HUDEP-2 (cell line): ENCODE data around the gene RNF213.
A peak's percentile ranks its signal among the peaks of the same experiment; 100 is the strongest.
"Not testable (repeated sequence)": the region's sequence is repeated elsewhere in the genome, so short reads cannot be mapped to it uniquely, and the experiment has no call there.

Experiments
- DNase-seq, 76 experiments: peaks; one replicate each; lab custom pipeline; 2025; ENCODE audit not compliant: unreplicated experiment in 76 of 76; lab: John Stamatoyannopoulos, UW

The RNF213 gene

DNA sequence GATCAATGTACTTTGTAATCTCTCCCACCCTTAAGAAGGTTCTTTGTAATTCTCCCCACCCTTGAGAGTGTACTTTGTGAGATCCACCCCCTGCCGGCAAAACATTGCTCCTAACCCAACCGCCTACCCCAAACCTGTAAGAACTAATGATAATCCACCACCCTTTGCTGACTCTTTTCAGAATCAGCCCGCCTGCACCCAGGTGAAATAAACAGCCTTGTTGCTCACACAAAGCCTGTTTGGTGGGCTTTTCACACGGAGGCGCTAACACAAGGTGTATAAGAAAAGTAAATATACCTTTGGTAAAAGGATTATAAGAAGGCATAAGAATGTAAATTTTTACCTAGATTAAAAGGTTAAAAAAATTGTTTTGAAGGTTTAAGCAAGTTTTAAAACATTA, 147.3 kb downstream of the RNF213 start:
- DNase-seq: not testable (repeated sequence)

DNA sequence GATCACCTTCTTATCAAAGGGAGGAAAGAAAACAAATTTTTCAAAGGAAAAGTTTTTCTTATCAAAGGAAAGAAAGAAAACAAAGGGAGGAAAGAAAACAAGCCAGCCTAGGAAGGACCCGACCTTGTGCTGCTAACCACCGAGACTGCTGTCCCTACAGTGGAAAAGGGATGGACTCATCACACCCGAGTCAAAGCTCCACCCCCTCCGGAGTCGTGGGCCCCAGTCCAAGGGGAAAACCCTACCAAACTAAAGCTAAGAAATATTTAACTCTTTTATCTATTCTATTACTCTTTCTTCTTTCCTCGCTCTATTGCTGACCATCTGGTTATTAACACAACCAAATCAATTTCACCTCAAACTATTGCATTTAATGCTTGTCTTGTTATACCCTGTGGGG, 148.2 kb downstream of the RNF213 start:
- DNase-seq: no peak

DNA sequence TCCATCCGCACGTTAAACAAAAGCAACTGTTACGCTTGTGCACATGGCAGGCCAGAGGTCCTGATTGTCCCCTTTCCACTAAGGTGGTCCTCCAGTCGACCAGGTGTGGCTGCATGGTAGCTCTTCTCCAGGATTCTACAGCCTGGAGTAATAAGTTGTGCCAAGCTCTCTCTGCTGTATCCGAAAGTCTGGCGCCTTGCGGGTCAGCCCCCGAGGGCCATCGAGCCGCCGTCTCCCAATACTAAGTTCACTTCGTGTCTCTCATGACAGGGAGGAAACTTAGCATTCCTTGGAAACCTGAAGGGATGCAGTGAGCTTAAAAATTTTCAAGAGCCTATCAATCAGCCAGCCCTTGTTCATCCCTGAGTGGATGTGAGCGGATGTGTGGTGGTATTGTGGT, 149.0 kb downstream of the RNF213 start:
- DNase-seq: no peak

DNA sequence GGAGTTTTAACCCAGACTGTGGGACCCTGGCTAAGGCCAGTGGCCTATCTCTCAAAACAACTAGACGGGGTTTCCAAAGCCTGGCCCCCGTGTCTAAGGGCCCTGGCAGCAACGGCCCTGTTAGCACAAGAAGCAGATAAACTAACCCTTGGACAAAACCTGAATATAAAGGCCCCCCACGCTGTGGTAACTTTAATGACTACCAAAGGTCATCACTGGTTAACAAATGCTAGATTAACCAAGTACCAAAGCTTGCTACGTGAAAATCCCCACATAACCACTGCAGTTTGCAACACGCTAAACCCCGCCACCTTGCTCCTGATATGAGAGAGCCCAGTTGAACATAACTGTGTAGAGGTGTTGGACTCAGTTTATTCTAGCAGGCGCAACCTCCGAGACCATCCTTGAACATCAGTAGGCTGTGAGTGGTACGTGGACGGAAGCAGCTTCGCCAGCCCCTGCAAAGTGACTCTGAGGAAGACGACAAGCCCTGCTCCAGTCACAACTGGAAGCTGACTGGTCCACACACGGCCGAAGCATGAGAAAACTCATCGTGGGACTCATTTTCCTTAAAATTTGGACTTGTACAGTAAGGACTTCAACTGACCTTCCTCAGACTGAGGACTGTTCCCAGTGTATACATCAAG, 149.9 kb downstream of the RNF213 start:
- DNase-seq: not testable (repeated sequence)

DNA sequence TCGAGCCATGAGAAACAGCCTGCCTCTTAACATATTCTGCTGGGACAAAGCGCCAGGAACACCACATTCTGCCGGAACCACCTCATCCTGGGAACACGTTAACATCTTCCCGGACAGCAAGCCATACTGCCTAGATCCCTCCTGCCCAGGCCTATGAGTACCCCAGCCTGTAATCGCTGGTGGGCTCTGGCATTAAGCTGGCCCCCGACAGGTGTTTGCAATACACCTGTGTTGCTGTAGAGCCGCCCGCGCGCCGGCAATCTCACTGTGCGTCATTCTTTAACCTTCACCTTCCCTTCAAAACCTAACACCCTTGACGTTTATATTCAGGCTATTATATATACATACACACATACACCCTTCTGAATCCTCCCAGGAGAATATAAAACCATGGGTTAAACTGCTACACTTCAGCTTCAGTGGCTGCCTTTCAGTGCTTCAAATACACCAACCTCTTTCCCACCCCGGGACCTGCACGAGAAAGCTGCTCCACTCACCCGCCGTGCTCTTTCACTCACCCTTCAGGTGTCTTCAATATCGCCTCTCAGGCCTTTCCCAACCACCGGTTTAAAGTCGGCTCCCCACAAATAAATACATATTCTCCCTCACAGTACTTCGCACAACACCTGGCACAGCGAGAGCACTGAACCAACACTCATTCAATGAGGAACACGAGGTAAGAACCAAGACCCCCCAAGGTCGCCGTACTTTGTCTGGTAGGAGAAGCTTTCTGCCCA, 153.3 kb downstream of the RNF213 start:
- no peak for DNase-seq

DNA sequence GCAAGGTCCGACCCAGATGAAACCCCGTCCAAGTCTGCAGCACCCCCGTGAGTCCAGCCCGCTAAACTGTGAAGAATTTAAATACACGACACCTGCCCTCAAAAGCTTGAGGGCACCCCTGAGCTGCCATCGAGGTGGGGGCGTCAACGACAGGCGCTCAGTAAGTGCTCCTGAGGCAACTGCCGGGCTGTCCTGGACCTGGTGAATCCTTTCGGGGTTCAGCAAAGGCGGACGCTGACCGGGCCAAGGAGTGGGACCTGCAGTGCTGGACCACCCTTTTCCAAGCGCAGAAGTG, 153.8 kb downstream of the RNF213 start:
- peak in 5 of 76 experiments; percentile 2 to 26 (median 12) for DNase-seq

DNA sequence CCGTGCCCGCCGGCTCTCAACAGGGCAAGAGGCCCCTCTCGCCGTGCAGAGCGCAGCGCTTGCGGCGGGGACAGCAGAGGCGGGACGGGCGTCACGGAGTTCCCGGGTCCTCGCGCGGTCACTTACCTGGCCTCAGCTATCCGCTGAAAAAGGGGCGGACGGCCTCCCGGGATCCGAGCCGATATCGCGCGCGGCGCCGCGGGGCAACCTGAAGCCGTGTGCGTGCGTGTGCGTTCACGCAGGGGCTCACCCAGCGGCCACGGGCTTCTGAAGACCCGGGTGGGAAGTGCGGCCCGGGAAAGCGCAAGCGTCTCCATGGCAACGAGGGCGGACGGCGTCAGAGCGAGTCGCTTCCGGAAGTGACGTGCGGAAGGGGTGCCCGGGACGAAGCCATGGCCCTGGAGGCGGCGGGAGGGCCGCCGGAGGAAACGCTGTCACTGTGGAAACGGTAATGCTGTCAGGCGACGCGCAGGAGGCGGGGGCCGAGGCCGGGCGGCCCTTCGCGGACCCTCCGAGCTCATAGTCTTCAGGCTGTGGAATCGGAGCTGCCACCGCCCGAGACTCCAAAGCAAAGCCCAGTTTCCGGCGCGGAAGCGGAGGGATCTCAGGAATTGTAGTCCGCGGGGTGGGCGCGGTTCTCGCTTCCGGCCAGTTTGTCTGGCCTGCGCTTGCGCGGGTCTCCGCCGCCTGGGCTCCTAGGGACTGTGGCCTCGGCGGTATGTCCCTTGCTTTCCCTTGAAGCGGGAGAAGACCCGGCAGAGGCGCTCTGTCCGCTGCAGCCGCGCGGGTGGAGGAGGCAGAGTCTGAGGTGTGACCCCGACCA, 154.4 kb downstream of the RNF213 start, which contains the start of gene ENDOV:
Gene ENDOV (plus strand): TSS at position 365 of the 823 bp plus-strand sequence. CDS start 28 bp downstream, at position 393.
- peak in 75 of 76 experiments; percentile 41 to 95 (median 83) for DNase-seq

DNA sequence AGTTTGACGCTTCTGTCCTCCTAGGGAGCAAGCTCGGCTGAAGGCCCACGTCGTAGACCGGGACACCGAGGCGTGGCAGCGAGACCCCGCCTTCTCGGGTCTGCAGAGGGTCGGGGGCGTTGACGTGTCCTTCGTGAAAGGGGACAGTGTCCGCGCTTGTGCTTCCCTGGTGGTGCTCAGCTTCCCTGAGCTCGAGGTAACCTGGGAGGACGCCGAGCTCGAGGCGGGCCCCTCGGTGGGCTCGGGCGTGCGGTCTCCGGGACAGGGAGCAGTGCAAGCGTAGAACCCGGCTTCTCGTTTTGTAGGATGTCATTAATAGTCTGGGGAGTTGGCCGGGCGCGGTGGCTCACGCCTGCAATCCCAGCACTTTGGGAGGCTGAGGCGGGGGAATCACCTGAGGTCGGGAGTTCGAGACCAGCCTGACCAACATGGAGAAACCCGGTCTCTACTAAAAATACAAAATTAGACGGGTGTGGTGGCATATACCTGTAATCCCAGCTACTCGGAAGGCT, 155.0 kb downstream of the RNF213 start:
- DNase-seq: no peak

DNA sequence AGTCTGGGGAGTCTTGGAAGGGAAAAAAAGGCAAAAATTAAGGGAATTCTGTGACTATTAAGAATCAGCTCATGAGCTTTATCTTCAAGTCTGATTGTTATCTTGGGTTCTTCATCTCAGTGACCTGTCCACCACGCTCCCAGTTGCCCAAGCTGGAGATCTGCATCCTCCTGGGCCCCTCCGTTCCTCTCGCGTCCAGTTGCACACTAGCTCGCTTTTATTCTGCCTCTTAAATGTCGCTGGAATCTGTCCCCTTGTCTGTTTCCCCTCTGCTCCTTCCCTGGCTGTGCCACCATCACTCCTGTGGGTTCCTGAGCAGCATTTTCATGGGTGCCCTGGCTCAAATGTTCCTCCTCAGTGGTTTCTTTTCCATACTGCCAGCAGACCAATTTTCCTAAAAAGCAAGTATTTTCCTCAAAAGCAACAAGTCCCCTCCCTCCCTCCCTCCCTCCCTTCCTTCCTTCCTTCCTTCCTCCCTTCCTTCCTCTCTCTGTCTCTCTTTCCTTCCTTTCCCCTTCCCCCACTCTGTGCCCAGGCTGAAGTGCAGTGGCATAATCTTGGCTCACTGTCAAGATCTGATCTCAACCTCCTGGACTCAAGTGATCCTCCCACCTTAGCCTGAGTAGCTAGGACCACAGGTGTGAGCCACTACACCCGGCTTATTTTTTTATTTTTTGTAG, 155.7 kb downstream of the RNF213 start:
- DNase-seq: no peak

DNA sequence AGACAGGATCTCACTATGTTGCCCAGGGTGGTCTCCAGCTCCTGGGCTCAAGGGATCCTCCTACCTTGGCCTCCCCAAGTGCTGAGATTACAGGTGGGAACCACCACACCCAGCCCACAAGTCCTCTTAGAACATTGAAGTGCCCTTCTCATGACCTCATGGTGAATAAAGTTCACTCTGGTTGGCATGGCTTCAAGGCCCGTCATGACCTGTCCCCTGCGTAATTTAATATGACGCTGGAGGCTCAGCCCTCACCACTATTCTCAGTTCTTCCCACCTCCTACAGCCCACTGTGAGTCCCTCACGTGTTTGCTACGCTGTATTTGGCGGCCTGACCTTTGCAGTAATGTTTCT, 156.3 kb downstream of the RNF213 start:
- DNase-seq: no peak

DNA sequence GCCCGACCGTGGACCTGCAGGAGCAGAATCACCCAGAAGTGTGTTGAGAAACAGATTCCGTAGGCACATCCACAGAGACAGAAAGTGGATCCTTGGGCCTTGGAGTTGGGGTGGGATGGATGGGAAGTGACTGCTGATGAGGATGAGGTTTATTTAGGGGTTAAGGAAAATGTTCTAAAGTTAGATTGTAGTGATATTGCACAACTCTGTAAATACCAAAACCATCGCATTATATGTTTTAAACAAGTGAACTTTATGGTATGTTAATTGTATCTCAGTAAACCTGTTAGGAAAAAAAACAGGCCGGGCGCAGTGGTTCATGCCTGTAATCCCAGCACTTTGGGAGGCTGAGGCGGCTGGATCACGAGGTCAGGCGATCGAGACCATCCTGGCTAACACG, 157.9 kb downstream of the RNF213 start:
- DNase-seq: no peak

DNA sequence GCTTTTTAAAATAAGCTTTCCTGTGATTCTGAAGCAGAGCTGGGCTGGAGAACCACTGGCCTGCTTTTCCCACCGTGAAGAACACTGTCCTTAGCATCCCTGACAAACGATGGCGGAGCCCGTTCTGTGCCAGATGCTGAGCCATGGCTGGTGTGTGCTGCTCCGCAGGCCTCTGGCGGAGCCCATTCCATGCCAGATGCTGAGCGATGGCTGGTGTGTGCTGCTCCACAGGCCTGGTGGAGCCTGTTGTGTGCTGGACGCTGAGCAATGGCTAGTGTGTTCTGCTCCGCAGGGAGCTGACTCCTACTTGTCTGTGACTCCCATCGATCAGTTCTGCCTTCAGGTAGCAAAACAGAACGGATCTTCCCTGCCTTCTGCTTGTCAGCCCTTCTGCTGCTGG, 158.6 kb downstream of the RNF213 start:
- DNase-seq: no peak

DNA sequence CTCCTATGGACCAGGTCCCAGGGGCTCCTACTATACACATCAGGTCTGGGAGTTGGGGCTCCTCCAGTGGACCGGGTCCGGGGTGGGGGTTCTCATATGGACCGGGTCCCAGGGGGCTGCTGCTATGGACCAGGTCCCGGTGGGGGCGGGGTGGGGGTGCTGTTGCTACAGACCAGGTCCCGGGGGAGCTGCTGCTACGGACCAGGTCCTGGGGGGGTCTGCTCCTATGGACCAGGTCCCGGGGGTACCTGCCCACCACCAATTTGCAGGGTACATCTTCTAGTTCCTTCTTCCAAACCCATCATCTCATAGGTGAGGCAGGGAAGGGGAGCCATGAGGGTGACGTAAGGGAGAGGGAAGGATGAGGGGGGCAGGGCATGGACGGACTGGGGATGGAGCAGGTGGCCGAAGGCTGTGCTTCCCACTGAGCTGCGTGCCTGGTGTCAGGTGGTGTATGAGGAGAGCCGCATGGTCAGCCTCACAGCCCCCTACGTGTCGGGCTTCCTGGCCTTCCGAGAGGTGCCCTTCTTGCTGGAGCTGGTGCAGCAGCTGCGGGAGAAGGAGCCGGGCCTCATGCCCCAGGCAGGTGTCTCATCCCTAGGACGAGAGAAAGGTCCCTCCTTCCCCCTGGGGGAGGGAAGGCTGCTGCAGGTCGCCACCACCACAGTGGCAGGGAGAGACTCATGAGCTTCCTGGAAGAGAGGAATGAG, 160.9 kb downstream of the RNF213 start:
- no peak for DNase-seq

DNA sequence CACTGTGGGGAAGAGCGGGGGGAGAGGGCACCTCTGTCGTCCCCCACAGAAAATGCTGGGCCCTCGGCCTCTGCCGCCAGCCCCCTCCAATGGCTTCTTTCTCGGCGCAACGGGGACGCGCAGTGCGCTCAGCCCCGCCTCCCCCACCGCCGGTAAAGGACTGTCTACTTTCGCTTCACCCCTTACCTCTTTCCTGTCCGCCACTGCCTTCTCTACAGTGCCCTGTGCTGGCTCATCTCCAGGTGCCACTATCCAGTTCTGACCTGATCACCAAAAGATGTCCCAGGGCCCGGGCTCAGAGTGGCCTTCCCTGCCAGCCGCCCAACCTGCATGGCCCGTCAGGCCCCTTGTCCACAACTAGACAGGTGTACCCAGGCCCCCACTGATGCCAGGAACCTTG, 161.6 kb downstream of the RNF213 start:
- DNase-seq: no peak

DNA sequence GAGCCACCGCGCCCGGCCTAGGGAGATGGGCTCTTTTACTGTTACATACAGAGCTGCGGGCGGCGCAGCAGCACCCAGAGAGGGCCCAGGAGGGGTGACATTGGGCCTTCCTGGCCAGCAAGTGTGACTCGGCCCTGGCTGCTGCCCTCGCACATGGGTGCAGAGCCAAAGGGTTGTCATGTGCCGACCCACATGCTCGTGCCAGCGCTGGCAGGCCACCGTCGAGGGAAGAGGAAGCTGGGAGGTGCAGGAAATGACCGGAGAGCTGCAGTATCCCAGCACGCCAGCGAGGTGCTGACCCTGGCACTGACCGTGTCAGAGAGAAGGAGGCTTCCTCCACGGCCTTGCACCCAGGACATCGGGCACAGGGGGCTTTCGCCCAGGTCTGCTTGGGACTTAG, 162.3 kb downstream of the RNF213 start:
- DNase-seq: no peak

DNA sequence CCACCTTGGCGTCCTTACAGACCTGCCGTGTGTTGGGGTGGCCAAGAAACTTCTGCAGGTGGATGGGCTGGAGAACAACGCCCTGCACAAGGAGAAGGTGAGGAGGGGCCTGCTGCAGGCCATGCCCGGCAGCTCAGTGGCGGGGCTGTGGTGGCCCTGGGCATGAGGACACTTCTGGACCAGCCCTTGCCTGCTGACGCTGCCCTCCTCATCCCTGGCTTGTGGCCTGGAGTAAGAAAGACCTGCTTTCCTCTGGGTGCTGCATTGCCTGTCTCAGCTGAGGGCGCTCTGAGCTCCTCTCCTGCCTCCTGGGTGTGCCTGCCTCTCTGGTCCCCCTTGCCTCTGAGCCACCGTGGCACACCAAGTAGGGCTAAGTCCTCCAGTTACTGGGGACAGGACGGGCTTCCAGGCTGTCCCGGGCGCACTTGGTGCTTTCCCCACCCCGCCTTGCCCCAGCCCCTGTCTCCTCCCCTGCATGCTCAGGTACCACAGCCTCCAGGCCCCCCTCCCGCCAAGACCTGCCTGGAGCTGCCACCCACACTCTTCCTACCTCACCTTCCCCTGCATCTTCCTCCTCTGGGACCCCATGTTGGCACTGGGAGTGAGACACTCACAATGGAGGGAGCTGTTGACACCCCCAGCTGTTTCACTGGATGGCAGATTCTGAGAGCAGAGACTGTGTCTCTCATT, 163.0 kb downstream of the RNF213 start:
- no peak for DNase-seq

DNA sequence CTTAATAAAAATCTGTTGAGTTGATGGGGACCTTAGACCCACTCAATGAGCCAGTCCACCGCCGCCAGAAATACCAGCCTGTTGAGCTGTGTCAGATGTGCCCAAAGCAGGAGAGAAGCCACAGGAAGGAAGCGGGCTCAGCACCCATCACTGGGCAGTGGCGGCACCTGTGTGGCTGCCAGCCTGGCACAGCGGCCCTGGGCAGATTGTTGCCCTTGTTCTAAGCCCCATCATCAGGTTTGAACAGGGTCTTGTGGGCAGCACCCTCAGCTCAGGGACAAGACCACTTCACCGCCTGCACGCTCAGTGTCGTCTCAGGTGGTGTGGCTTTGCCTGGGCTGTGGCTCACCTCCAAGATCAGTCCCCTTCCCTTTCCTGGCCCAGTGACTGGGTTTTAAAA, 163.6 kb downstream of the RNF213 start:
- no peak for DNase-seq

DNA sequence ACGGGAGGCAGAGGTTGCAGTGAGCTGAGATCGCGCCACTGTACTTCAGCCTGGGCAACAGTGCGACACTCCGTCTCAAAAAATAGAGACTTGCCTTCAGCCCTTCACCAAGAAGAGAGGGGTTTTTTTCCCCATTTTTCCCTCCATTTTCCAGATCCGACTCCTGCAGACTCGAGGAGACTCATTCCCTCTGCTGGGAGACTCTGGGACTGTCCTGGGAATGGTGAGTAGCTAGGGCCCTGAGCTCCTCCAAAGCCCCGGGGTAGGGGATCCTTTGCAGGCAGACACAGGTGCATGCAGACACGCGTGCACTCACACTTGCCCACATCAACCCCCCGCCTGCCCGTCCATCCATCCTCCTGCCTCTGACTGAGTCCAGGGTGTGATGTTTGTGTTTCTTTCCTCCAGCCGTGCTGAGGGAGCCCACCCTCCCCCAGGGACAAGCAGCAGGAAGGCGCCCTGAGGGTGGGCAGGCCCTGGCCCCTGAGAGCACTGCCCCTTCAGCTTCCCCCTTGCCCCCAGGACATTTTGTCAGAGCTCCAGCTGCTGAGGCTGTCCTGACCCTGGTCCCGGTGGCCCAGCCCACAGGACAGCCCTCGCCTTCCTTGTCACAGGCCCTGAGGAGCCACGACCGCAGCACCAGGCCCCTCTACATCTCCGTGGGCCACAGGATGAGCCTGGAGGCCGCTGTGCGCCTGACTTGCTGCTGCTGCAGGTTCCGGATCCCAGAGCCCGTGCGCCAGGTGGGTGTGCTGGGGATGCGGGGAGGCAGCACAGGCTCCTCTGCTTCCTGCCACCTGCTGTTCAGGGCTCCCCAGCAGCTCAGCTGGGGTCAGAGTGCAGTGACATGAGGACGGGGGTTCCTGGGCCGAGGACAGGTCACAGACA, 164.5 kb downstream of the RNF213 start:
- DNase-seq: no peak
